Measurements from ENCODE around the gene ZNF813.
A peak's percentile ranks its signal among the peaks of the same experiment; 100 is the strongest.

ZNF813 gene

GRCh38 chr19:53520547-53521372 lies 53.2 kb downstream of the ZNF813 start:
- DNase-seq: peak; percentile 86
- Mint-ChIP-seq H3K36me3 (ENCODE audit: low read depth) (peaks cover 59% of the 10 kb centered on the region), H3K4me3 (peak overlapping the region; percentile 97), H3K27me3 (no peaks in the 10 kb centered on the region), H3K4me1 (ENCODE audit: low read depth) (peaks cover 19% of the 10 kb centered on the region), H3K9me3 (peaks cover 35% of the 10 kb centered on the region), H3K27ac (peak overlapping the region; percentile 97)

DNA sequence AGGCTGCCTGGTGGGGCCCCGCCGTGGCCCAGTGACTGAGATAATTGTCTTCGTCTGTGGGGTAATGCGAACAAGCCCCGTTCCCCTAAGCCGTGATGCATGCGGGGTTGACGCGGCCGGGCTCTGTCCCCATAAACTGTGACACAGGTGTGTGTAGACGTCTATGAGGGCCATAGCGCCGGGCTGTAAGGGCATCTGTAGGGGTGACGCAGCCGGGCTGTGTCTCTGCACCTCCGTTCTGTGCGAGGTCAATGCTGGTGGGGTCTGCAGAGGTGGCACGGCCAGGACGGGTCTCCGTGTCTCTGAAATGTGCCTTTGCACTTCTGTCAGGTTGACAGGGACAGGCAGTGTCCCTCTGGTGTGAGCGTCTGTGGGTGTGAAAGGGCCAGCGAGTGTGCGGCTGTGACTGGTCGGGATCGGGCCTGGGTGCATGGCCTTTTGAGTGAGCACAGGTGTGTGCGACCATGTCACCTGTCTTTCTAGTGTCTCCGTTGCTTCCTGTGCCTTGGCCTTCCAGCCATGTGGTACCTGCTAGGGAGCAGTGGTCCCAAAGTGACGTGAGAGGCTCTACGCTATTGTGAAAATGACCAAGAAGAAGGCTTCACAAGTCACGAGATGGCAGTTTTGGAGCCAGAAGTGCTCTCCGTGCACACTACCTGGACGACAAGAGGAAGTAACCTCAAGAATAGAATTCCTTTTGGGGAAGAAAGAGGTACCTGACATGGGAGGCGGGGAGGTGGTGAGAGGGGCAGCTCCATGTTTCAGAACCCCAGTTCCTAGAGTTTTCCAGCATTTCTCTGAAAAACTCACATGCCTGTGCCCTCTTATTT lies 54.1 kb downstream of the ZNF813 start:
- Mint-ChIP-seq H3K4me3 (peak overlapping the region; percentile 97), H3K27ac (peak overlapping the region; percentile 97), H3K9me3 (peaks cover 40% of the 10 kb centered on the region), H3K36me3 (ENCODE audit: low read depth) (peaks cover 65% of the 10 kb centered on the region), H3K27me3 (no peaks in the 10 kb centered on the region), H3K4me1 (ENCODE audit: low read depth) (peaks cover 19% of the 10 kb centered on the region)
- DNase-seq: peak; percentile 36

- no peak overlapping the region for H3K4me3 Mint-ChIP-seq
- H3K36me3 Mint-ChIP-seq (ENCODE audit: low read depth): peaks cover 82% of the 10 kb centered on the region
Measured at GRCh38 chr19:53525922-53526321, 58.4 kb downstream of the ZNF813 start.

GRCh38 chr19:53530622-53531021 lies 63.1 kb downstream of the ZNF813 start:
- H3K27me3 Mint-ChIP-seq: no peaks in the 10 kb centered on the region
- peaks cover 70% of the 10 kb centered on the region for H3K36me3 Mint-ChIP-seq (ENCODE audit: low read depth)
- no peak for DNase-seq
- peaks cover 35% of the 10 kb centered on the region for H3K9me3 Mint-ChIP-seq
- no peak overlapping the region for H3K4me3 Mint-ChIP-seq
- no peak overlapping the region for H3K27ac Mint-ChIP-seq
- H3K4me1 Mint-ChIP-seq (ENCODE audit: low read depth): peaks cover 3% of the 10 kb centered on the region

More at GRCh38 chr19:53525922-53526321, 58.4 kb downstream of the ZNF813 start:
- no peak overlapping the region for H3K27ac Mint-ChIP-seq
- no peaks in the 10 kb centered on the region for H3K27me3 Mint-ChIP-seq
- DNase-seq: no peak
- peaks cover 29% of the 10 kb centered on the region for H3K9me3 Mint-ChIP-seq
- H3K4me1 Mint-ChIP-seq (ENCODE audit: low read depth): peaks cover 14% of the 10 kb centered on the region

GRCh38 chr19:53531457-53531856 lies 63.9 kb downstream of the ZNF813 start:
- H3K27ac Mint-ChIP-seq: no peak overlapping the region
- H3K27me3 Mint-ChIP-seq: no peaks in the 10 kb centered on the region
- no peak overlapping the region for H3K4me3 Mint-ChIP-seq
- DNase-seq: no peak
- peaks cover 71% of the 10 kb centered on the region for H3K36me3 Mint-ChIP-seq (ENCODE audit: low read depth)
- H3K9me3 Mint-ChIP-seq: peaks cover 32% of the 10 kb centered on the region
- H3K4me1 Mint-ChIP-seq (ENCODE audit: low read depth): peaks cover 10% of the 10 kb centered on the region

GRCh38 chr19:53532362-53532761 lies 64.8 kb downstream of the ZNF813 start:
- Mint-ChIP-seq H3K4me1 (ENCODE audit: low read depth) (peaks cover 17% of the 10 kb centered on the region), H3K27me3 (no peaks in the 10 kb centered on the region), H3K9me3 (peaks cover 33% of the 10 kb centered on the region), H3K27ac (no peak overlapping the region), H3K4me3 (no peak overlapping the region), H3K36me3 (ENCODE audit: low read depth) (peaks cover 77% of the 10 kb centered on the region)
- no peak for DNase-seq

DNA sequence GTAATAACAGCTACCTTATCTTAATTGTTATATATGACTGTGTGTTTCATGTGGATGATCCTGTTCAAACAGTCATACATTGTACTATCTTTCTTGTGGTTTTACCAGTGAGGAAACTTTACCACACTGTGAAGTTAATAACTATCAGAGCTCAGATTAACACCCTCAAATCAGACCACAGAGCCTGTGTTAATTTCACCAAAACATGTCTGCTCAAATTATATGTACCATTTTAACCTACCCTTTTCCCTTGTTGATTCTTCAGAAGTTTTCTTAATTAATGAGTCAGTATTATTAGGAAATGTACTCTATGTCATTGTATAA lies 68.7 kb downstream of the ZNF813 start:
- Mint-ChIP-seq H3K36me3 (ENCODE audit: low read depth) (peaks cover 76% of the 10 kb centered on the region), H3K27me3 (no peaks in the 10 kb centered on the region), H3K4me3 (peak overlapping the region; percentile 25), H3K27ac (peak overlapping the region; percentile 17), H3K9me3 (peaks cover 23% of the 10 kb centered on the region), H3K4me1 (ENCODE audit: low read depth) (peaks cover 41% of the 10 kb centered on the region)
- DNase-seq: no peak

GRCh38 chr19:53537121-53537520 lies 69.6 kb downstream of the ZNF813 start:
- H3K36me3 Mint-ChIP-seq (ENCODE audit: low read depth): peaks cover 80% of the 10 kb centered on the region
- peak overlapping the region; percentile 99 for H3K27ac Mint-ChIP-seq
- peaks cover 47% of the 10 kb centered on the region for H3K4me1 Mint-ChIP-seq (ENCODE audit: low read depth)
- H3K9me3 Mint-ChIP-seq: peaks cover 19% of the 10 kb centered on the region
- no peak for DNase-seq
- H3K4me3 Mint-ChIP-seq: peak overlapping the region; percentile 95
- no peaks in the 10 kb centered on the region for H3K27me3 Mint-ChIP-seq

GRCh38 chr19:53537521-53538377 lies 70.2 kb downstream of the ZNF813 start, which contains the start of gene ZNF331:
Gene ZNF331, plus strand, starts transcription at chr19:53538145. Its CDS starts 31,232 bp downstream, at chr19:53569377.
- Mint-ChIP-seq H3K4me1 (ENCODE audit: low read depth) (peaks cover 52% of the 10 kb centered on the region), H3K36me3 (ENCODE audit: low read depth) (peaks cover 80% of the 10 kb centered on the region), H3K4me3 (peak within 1 kb of the TSS; percentile 95), H3K27me3 (no peaks in the 10 kb centered on the region), H3K9me3 (peaks cover 13% of the 10 kb centered on the region), H3K27ac (peak within 1 kb of the TSS; percentile 99)
- peak; percentile 91 for DNase-seq

DNA sequence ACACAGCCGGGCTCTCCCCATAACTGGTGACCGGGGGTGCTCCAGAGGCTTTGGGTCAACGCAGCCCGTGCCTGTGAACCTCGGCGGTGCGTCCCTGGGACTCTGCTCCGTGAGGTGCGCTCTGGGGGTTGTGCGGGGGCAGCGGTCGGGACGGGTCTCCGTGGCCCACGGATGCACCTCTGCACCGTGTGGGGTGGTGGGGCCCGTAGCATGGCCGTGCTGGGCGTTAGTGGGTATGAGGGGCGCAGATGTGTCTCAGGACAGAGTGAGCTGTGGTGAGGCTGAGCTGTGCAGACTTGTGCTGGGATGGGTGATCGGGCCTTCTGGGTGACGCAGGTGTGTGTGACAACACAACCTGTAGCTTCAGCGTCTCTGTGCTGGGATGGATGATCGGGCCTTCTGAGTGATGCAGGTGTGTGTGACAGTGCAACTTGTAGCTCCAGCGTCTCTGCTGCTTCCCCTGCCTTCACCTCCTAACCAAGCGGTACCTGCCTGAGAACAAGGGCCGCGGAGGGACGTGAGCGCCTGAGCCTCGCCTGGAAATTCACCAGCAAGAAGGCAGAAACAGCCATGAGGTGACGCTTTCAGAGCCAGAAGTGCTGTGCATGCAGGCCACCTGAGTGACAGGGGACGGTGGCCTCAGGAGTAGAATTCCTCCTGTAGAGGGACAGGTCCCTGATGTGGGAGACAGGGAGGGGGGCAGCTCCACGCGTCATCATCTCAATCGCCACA lies 71.0 kb downstream of the ZNF813 start:
- no peak for DNase-seq
- H3K27me3 Mint-ChIP-seq: no peaks in the 10 kb centered on the region
- H3K4me3 Mint-ChIP-seq: peak overlapping the region; percentile 95
- H3K4me1 Mint-ChIP-seq (ENCODE audit: low read depth): peaks cover 53% of the 10 kb centered on the region
- peak overlapping the region; percentile 99 for H3K27ac Mint-ChIP-seq
- H3K36me3 Mint-ChIP-seq (ENCODE audit: low read depth): peaks cover 80% of the 10 kb centered on the region
- peaks cover 8% of the 10 kb centered on the region for H3K9me3 Mint-ChIP-seq

- no peaks in the 10 kb centered on the region for H3K27me3 Mint-ChIP-seq
- DNase-seq: no peak
- H3K36me3 Mint-ChIP-seq (ENCODE audit: low read depth): peaks cover 83% of the 10 kb centered on the region
- peak overlapping the region; percentile 15 for H3K4me3 Mint-ChIP-seq
- peaks cover 7% of the 10 kb centered on the region for H3K9me3 Mint-ChIP-seq
- H3K27ac Mint-ChIP-seq: peak overlapping the region; percentile 74
- peaks cover 55% of the 10 kb centered on the region for H3K4me1 Mint-ChIP-seq (ENCODE audit: low read depth)
Measured at GRCh38 chr19:53540091-53540490, 72.6 kb downstream of the ZNF813 start.

- H3K4me3 Mint-ChIP-seq: no peak overlapping the region
- DNase-seq: no peak
- H3K27me3 Mint-ChIP-seq: no peaks in the 10 kb centered on the region
- H3K9me3 Mint-ChIP-seq: no peaks in the 10 kb centered on the region
- H3K27ac Mint-ChIP-seq: peak overlapping the region; percentile 50
- H3K4me1 Mint-ChIP-seq (ENCODE audit: low read depth): peaks cover 56% of the 10 kb centered on the region
- H3K36me3 Mint-ChIP-seq (ENCODE audit: low read depth): peaks cover 84% of the 10 kb centered on the region
Measured at GRCh38 chr19:53541971-53542370, 74.4 kb downstream of the ZNF813 start.

- H3K4me3 Mint-ChIP-seq: no peak overlapping the region
- H3K4me1 Mint-ChIP-seq (ENCODE audit: low read depth): peaks cover 53% of the 10 kb centered on the region
- peaks cover 6% of the 10 kb centered on the region for H3K9me3 Mint-ChIP-seq
- DNase-seq: no peak
- H3K36me3 Mint-ChIP-seq (ENCODE audit: low read depth): peaks cover 78% of the 10 kb centered on the region
- peak overlapping the region; percentile 69 for H3K27ac Mint-ChIP-seq
- no peaks in the 10 kb centered on the region for H3K27me3 Mint-ChIP-seq
Measured at GRCh38 chr19:53545271-53546065, 77.9 kb downstream of the ZNF813 start.

Measured in activated T-cell treated with anti-CD3 and anti-CD28 coated beads, Interleukin-2, amount 50 U/mL, for 24 hours (primary cell).